Prostate gland (tissue), 2 donors: ENCODE measurements around the gene ST7. TPM values are rescaled to one million over a fixed set of nuclear protein-coding genes. Genes with fewer than 3 reads are reported as not detected.

Source experiments
- DNase-seq: peaks from one replicate; pipeline ENCODE4 v3.0.0-alpha.2; 2019; ENCODE audit warnings: low spot score
- H3K27ac ChIP-seq, 2 donors: fragments of 200-600 bp; sonication (generic); 2 replicates each; pipeline ENCODE4 v1.5.1; 2017 to 2019
- H3K27me3 ChIP-seq: fragments of 200-600 bp; sonication (generic); replicated peaks from 2 replicates; pipeline ENCODE4 v1.5.1; 2019; ENCODE audit not compliant: insufficient read depth
- H3K36me3 ChIP-seq, 2 donors: fragments of 200-600 bp; sonication (generic); 1 replicate in 1 of 2; 2 replicates in 1 of 2; pipeline versions ENCODE4 v1.5.1 to v1.8.1; 2017 to 2019
- H3K4me1 ChIP-seq: fragments of 200-600 bp; sonication (generic); replicated peaks from 2 replicates; pipeline ENCODE4 v1.5.1; 2019
- H3K4me3 ChIP-seq, 2 donors: fragments of 200-600 bp; sonication (generic); 2 replicates each; pipeline ENCODE4 v1.5.1; 2017 to 2019
- H3K9me3 ChIP-seq: fragments of 200-600 bp; sonication (generic); 2 replicates; pipeline ENCODE4 v1.5.1; 2017
- CTCF ChIP-seq, 4 experiments: fragments of 200-600 bp in 2 of 4; fragments of 450-650 bp in 2 of 4; sonication (generic) in 2 of 4; IDR thresholded peaks; 1 replicate in 3 of 4; 2 replicates in 1 of 4; pipeline ENCODE4 v1.5.1; 2016 to 2019; ENCODE audit warnings: antibody characterized with exemption in 4 of 4, mild to moderate bottlenecking in 2 of 4, moderate library complexity in 2 of 4
- POLR2A ChIP-seq: fragments of 450-650 bp; IDR thresholded peaks from one replicate; pipeline ENCODE4 v1.6.1; 2016; ENCODE audit warnings: antibody characterized with exemption, mild to moderate bottlenecking
- POLR2AphosphoS5 ChIP-seq: sonication (generic); formaldehyde crosslinking; IDR thresholded peaks from one replicate; pipeline ENCODE4 v1.6.1; 2017; ENCODE audit warnings: antibody characterized with exemption
- WGBS: methylation state at CpG from one replicate; pipeline ENCODE4 v1.1.5; 2018; 5-methylcytosine and 5-hydroxymethylcytosine counted together
- intact Hi-C: fragments of 100-400 bp; cut with DNase I; formaldehyde crosslinking; loops from one replicate; pipeline ENCODE4 v1.14.2; 2022
- total RNA-seq, 2 donors: library from RNA; depleted of rRNA; stranded (reverse); fragments of >200 nt; gene quantifications; one replicate each; pipeline ENCODE4 v1.1.0, GENCODE V29; 2016

ST7 gene
- total RNA-seq, 2 donors from 2014 or later: 18.7 to 27.5 TPM

- intact Hi-C loops: no loop called here
- WGBS: 78% methylated on average over 3 of the region's 3 CpGs
Observed at GRCh38 chr7:117041822-117042221, 88.5 kb downstream of the ST7 start.

GRCh38 chr7:117043108-117043825, 90.0 kb downstream of the ST7 start:
- intact Hi-C loops: no loop called here
- DNase-seq: no peak
- TF ChIP-seq POLR2A (no peak), CTCF (IDR thresholded peaks at IDR 0.05) (no peak), POLR2AphosphoS5 (no peak)
- Histone ChIP-seq H3K4me1 (peaks cover 4% of the 10 kb centered on the region), H3K4me3 (no peak overlapping the region), H3K27ac (no peak overlapping the region), H3K9me3 (no peaks in the 10 kb centered on the region), H3K27me3 (no peaks in the 10 kb centered on the region), H3K36me3 (no peaks in the 10 kb centered on the region)
- 61% methylated on average over 2 of the region's 2 CpGs for WGBS

More at GRCh38 chr7:117041822-117042221, 88.5 kb downstream of the ST7 start:
- Histone ChIP-seq H3K4me3 (no peak overlapping the region), H3K27me3 (no peaks in the 10 kb centered on the region), H3K36me3 (no peaks in the 10 kb centered on the region), H3K9me3 (no peaks in the 10 kb centered on the region), H3K27ac (no peak overlapping the region), H3K4me1 (no peaks in the 10 kb centered on the region)
- no peak for DNase-seq
- TF ChIP-seq CTCF (IDR thresholded peaks at IDR 0.05) (no peak), POLR2AphosphoS5 (no peak), POLR2A (no peak)

- intact Hi-C loops: no loop called here
- no peaks in the 10 kb centered on the region for H3K27me3 ChIP-seq
- H3K4me3 ChIP-seq: no peak overlapping the region
- 46% methylated on average over 2 of the region's 2 CpGs for WGBS
- DNase-seq: no peak
- no peaks in the 10 kb centered on the region for H3K9me3 ChIP-seq
- TF ChIP-seq POLR2AphosphoS5 (no peak), POLR2A (no peak), CTCF (IDR thresholded peaks at IDR 0.05) (no peak)
- no peak overlapping the region for H3K27ac ChIP-seq
- no peaks in the 10 kb centered on the region for H3K36me3 ChIP-seq
- H3K4me1 ChIP-seq: peaks cover 4% of the 10 kb centered on the region
Observed at GRCh38 chr7:117044664-117045063, 91.4 kb downstream of the ST7 start.

- 85% methylated on average over 4 of the region's 4 CpGs for WGBS
Observed at GRCh38 chr7:117045927-117046710, 92.8 kb downstream of the ST7 start.

More at GRCh38 chr7:117045927-117046710, 92.8 kb downstream of the ST7 start:
- H3K4me1 ChIP-seq: peaks cover 4% of the 10 kb centered on the region
- no peak overlapping the region for H3K27ac ChIP-seq
- intact Hi-C loops: no loop called here
- no peaks in the 10 kb centered on the region for H3K36me3 ChIP-seq
- H3K9me3 ChIP-seq: no peaks in the 10 kb centered on the region
- no peaks in the 10 kb centered on the region for H3K27me3 ChIP-seq
- H3K4me3 ChIP-seq: no peak overlapping the region
- TF ChIP-seq POLR2AphosphoS5 (no peak), POLR2A (no peak), CTCF (IDR thresholded peaks at IDR 0.05) (no peak)
- DNase-seq: no peak
